GM21737 (cell line): ENCODE data around the gene ADARB1.

Experiments
- ATAC-seq: cut with Tn5 transposase; IDR thresholded peaks from one replicate; pipeline ENCODE4 v1.9.1; 2021; ENCODE audit warnings: mild to moderate bottlenecking, moderate library complexity; ENCODE audit not compliant: unreplicated experiment

Gene ADARB1

DNA sequence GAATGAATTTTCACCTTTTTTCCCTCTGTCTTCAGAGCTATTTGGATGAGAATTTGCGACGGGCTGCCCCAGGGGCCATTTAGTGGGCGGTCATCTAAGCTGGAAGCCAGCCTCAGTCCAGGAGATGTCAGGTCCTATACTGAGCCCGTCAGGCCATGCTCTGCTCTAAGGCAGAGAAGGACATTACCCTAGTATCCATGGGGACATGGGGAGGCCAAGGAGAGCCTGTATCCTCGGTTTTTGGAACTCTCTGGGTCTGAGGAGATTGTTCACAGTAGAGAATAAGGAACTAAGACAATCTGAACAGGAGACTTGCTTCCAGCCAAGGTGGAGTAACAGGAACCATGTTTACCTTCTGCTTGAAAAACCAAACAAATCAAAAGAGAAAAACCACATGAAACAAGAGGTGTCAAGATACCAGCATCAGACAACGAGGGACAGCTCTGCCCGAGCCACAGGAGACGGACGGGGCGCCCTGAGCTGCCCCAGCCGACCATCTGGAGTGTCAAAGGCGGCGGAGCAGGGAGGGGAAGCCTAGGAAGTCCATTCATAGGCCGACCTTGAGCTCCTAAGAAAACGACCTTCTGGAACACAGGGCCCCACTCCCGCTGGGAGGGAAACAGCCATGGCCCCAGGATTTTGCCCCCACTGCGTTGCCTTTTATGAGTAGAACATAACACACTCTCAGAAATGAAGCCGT, 20.0 kb upstream of the ADARB1 start:
- no peak for ATAC-seq

DNA sequence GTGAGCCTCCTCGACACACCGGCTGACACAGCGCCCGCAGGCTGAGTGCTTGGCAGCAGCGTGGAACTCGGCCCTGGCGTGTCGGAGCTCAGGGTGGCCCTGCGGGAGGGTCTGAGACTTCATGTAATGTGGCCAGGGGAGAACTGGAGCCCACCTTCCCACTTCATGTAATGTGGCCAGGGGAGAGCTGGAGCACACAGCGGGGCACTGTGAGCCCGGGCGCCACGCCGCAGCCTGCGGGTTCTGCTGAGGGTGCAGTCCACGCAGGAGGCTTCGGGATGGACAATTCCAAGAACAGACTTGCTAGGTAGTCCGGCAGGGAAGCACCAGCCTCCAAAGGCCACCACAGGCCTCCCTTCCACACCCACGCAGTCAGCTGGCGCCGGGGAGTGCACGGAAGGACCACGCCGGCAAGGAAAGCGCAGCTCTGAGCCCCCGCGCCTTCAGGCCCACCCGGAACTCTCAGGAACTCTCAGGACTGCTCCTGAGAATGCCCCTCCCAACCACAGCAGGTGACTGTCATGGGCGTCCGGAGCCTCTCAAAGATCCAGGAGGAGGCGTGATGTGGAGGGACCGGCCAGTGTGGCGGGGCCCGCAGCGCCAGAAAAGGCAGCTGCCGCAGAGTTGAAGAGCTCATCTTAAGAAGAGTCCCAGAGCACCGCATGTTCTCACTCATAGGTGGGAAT, 19.3 kb upstream of the ADARB1 start:
- no peak for ATAC-seq

GRCh38 chr21:45055861-45056260, 18.5 kb upstream of the ADARB1 start:
- ATAC-seq, result no peak

DNA sequence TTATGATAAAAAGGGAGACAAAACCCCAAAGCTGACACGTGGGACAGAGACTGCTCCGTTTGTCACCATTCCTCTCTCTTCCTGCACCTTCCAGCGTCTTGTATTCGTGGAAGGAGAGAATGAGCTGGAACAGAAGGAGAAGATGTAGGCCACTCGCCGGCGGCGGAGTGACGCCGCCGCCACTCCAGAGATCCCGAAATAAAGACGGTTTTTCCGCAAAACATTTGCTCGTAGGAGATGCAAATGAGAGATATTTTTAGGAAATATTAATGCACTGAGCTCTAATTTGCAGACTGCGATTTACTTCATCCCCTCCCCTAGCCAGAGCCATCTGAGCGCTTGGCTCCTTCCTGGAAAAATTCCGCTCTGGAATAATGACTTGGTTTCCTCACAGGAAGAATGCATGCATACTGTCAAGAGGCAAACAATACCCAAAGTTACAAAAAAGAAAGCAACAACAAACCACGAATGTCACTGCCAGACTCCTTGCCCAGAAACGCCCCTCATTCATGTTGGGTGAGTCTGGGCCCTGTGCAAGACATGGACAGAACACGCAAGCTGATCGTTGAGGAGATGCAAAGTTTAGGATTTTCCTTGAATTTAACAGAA, 18.0 kb upstream of the ADARB1 start:
- ATAC-seq, result no peak

- ATAC-seq, result no peak
Observed at GRCh38 chr21:45056917-45057560, 17.3 kb upstream of the ADARB1 start.

GRCh38 chr21:45057886-45058285, 16.5 kb upstream of the ADARB1 start:
- no peak for ATAC-seq

- ATAC-seq, result no peak
Observed at GRCh38 chr21:45059121-45059520, 15.3 kb upstream of the ADARB1 start.

DNA sequence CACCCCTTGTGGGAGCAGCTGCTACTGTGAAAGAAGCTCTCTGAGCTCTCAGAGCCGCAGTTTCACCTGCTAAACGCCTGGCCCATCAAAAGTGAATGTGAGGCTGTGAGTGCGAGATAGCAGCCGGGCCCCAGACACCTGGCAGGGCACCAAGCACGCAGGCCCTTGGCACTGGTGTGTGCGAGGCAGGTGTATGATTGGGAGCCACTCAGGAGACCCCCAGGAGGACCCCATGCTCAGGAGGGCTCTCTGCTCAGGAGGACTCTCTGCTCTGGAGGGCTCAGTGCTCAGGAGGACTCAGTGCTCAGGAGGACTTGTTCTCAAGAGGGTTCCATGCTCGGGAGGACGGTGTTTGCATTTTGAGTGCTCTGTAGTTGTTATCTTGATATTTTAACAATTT, 14.3 kb upstream of the ADARB1 start:
- ATAC-seq, result no peak

DNA sequence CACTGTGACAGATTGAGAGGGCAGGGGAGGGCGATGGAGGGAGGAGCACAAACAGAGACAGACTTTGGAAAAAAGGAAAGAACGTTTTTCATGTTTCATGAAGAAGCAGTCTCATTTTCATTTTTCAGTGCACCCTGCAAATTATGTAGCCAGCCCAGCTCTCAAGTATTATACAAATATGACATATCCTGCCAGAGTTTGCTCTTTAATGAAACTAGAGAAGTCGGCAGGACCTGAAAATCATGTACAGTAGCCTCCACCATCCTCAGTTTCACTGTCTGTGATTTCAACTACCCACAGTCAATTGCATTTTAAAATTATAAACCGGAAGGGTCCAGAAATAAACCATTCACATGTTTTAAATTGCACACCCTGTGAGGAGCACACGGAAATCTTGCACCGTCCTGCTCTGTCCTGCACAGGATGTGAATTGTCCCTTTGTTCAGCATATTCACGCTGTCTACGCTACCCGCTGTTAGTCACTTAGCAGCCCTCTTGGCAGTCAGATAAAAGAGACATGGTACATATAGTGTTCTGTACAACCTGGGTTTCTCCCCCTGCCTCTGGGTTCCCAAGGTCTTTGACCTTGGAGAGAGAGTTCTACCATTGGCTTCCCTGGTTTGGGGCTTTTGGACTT, 13.6 kb upstream of the ADARB1 start:
- ATAC-seq, result no peak

DNA sequence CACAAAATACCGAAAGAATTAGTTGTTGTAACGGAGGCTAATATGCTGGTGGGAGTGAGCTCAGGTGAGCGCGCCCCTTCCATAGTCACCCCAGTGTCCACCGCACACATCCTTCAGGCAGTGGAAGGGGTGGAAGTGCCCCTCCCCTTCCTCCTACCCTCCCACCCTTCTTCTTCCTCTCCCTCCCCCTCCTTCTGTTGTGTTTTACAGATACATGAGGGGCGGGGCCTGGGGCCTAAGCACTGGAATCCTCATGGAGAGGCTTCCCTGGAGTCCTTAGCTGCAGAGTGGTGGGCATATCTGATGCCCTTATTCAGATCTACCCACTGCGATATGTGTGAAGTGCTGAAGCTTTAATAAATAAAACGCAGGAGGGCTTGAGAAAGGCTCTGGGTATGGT, 10.3 kb upstream of the ADARB1 start:
- ATAC-seq, result no peak

DNA sequence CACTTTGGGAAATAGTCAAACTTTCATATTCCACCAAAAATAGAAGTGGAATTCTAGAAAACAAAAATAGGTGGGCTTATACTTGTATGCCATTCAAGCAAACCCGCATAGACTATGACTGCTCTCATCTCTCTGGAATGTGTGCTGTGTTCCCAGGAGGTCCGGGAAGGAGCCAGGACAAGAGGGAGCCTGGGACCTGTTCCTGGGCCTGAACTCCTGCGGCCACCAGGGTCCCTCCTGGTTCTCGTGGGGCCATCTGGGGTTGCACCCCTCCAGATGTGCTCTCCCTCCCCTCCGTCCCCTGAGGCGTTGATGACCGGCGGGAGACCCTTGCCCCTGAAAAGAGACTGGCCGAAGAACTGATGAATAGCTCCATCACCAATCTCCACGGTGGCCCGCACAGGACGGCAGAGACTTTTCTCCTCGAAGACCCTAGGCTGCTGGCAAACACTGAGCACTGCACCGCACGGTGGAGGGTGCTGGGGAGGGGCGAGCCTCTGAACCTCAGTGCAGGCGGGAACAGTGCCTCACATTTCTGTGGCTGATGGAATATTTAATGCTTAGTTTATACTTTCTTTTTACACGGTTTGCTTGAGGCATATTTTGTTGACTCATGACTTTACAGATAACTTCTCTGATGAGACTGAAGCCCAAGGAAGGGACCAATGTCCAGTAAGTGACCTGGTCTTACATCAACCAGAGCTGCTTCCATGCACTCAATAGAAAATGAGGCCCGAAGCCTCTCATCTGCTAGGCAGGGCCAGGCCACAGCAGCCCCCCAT, 9.6 kb upstream of the ADARB1 start:
- no peak for ATAC-seq

GRCh38 chr21:45067462-45068285, 6.7 kb upstream of the ADARB1 start:
- ATAC-seq, result no peak

DNA sequence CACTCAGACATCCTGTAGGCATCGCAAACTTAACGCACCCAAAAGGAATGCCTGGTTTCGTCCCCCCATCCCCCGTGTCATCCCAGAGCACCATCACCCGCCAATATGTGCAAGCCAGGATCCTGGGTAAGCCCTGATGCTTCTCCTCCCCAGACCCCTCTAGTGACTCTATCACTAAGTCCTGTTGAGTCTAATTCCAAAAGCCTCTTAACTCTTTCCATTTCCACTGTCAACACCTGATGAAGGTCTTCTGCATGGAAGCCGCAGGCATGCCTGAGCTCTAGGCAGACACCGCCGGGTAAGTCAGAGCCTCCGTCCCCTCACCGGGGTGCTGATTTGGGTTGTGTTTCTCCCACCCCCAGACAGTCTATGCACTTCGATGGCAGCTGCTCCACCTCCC, 5.3 kb upstream of the ADARB1 start:
- ATAC-seq, result no peak

DNA sequence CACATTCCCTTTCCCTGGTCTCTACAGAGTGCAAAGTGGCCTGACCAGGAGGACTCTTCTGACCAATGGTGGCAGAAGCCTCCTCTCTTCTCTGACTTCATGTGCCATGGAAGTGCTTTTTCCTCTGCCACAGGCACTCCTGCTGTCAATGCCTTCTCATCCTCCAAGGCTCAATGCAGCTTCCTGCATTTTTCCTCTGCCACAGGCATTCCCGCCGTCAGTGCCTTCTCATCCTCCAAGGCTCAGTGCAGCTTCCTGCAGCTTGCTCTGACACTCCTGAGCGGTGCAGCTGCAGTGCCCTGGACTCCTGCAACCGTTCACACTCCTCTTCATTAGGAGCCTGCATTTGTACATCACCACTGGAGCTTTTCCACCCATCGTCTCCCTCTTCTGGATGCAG, 4.7 kb upstream of the ADARB1 start:
- ATAC-seq, result no peak

- no peak for ATAC-seq
Observed at GRCh38 chr21:45071078-45071873, 3.1 kb upstream of the ADARB1 start.

- no peak for ATAC-seq
Observed at GRCh38 chr21:45071874-45072737, 2.3 kb upstream of the ADARB1 start.

DNA sequence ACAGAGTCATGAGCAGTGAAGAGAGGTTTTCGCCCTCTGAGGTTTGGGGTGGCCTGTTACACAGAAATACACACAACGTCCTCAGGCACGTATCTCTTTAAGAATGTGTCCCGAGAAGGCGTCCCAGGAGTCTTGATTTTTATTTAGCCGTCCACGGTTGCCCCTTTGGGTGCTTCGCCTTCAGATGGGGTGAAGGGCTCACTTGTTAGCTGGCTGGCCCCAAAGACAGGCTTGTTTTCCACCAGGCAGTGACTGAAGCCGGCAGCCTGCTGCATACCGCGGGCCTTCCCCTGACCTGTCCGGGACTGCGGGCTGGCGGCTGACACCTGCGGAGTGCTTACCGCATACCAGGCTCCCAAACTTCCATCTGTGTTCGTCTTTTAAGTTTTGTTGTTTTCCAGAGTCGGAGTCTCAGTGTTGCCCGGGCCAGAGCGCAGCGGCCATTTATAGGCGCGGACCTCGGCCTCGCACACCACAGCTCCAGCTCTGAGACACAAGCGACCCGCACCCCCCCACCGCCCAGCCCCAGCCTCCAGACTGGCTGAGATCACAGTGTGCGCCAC, 1.6 kb upstream of the ADARB1 start:
- no peak for ATAC-seq
